Lower leg skin (tissue), 3 donors: Measurements from ENCODE around the gene EPHX1.

Experiments used
- CTCF ChIP-seq, 3 donors: fragments of 450-650 bp; IDR thresholded peaks; one replicate each; pipeline ENCODE4 v1.5.1; 2016; ENCODE audit warnings: antibody characterized with exemption in 3 of 3, mild to moderate bottlenecking in 3 of 3, moderate library complexity in 2 of 3
- POLR2A ChIP-seq, 2 donors: fragments of 450-650 bp; IDR thresholded peaks; one replicate each; pipeline ENCODE4 v1.6.1; 2016 to 2017; ENCODE audit warnings: antibody characterized with exemption in 2 of 2, mild to moderate bottlenecking in 1 of 2, moderate library complexity in 1 of 2

DNA sequence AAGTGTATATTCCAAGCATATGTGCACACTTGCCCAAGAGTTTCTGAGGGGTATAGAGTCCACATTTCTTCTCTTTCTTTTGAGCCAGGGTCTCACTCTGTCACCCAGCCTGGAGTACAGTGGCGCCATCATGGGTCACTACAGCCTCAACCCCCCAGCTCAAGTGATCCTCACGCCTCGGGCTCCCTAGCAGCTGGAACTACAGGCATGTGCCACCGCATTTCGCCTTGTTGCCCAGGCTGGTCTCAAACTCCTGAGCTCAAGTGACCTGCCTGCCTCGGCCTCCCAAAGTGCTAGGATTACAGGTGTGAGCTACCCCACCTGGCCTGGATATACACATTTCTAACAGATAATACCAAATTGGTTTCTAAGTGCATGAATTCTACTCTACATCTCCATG, 49.4 kb upstream of the EPHX1 start:
- TF ChIP-seq CTCF (IDR thresholded peaks at IDR 0.05) (no peak), POLR2A (IDR thresholded peaks at IDR 0.05) (no peak)
